Measurements from ENCODE around the gene KIAA1586.

GRCh38 chr6:57026001-57026400 is 20.5 kb upstream of the KIAA1586 start:
- TF ChIP-seq CTCF (IDR thresholded peaks at IDR 0.05) (no peak), POLR2A (IDR thresholded peaks at IDR 0.05) (no peak), EP300 (IDR thresholded peaks at IDR 0.05) (no peak)
